Activated naive CD4-positive, alpha-beta T cell treated with anti-CD3 and anti-CD28 coated beads, Interleukin-2, amount 50 U/mL, for 24 hours (primary cell): Measurements from ENCODE around the gene LRRC4C.

Experiments used
- H3K27ac Mint-ChIP-seq: one replicate; pipeline ENCODE4 v1.8.0; 2021; ENCODE audit warnings: mild to moderate bottlenecking, mixed read lengths
- H3K27me3 Mint-ChIP-seq: one replicate; pipeline ENCODE4 v1.8.0; 2021; ENCODE audit warnings: mixed read lengths
- H3K36me3 Mint-ChIP-seq: one replicate; pipeline ENCODE4 v1.8.0; 2021; ENCODE audit warnings: mixed read lengths
- H3K4me1 Mint-ChIP-seq: one replicate; pipeline ENCODE4 v1.8.0; 2021; ENCODE audit warnings: mixed read lengths
- H3K4me3 Mint-ChIP-seq: one replicate; pipeline ENCODE4 v1.8.0; 2021; ENCODE audit warnings: mild to moderate bottlenecking, mixed read lengths
- H3K9me3 Mint-ChIP-seq: one replicate; pipeline ENCODE4 v1.8.0; 2021; ENCODE audit warnings: mixed read lengths

The LRRC4C gene

GRCh38 chr11:41273908-41274307 is 185.5 kb downstream of the LRRC4C start:
- no peaks in the 10 kb centered on the region for H3K27me3 Mint-ChIP-seq
- no peak overlapping the region for H3K27ac Mint-ChIP-seq
- H3K4me1 Mint-ChIP-seq, result no peaks in the 10 kb centered on the region

GRCh38 chr11:41267451-41267850 is 192.0 kb downstream of the LRRC4C start:
- Mint-ChIP-seq H3K36me3 (no peaks in the 10 kb centered on the region), H3K4me1 (no peaks in the 10 kb centered on the region), H3K9me3 (no peaks in the 10 kb centered on the region), H3K4me3 (no peak overlapping the region), H3K27me3 (no peaks in the 10 kb centered on the region), H3K27ac (no peak overlapping the region)

More at GRCh38 chr11:41273908-41274307, 185.5 kb downstream of the LRRC4C start:
- peaks cover 19% of the 10 kb centered on the region for H3K9me3 Mint-ChIP-seq
- H3K36me3 Mint-ChIP-seq, result no peaks in the 10 kb centered on the region
- H3K4me3 Mint-ChIP-seq, result no peak overlapping the region

DNA sequence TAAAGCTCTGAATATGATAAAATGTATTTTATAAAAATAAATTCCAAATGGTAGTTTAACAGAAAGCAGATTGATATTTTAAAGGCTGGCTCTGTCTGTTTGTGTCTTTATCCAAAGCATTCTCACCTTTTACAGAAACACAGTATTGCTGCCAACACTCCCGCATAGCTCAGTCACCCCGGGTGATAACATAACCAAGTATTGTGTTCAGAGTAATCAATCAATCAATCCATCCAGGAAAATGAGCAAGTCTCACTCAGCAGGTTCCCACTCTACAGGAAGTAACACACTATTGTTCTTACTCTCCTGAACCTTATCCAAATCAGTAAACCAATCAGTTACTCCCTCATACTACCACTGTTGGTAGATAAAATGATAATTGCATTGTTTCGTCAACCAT is 203.4 kb downstream of the LRRC4C start:
- Mint-ChIP-seq H3K4me3 (no peak overlapping the region), H3K27me3 (no peaks in the 10 kb centered on the region), H3K36me3 (no peaks in the 10 kb centered on the region), H3K9me3 (peaks cover 5% of the 10 kb centered on the region), H3K4me1 (no peaks in the 10 kb centered on the region), H3K27ac (no peak overlapping the region)

GRCh38 chr11:41254966-41255365 is 204.5 kb downstream of the LRRC4C start:
- Mint-ChIP-seq H3K4me3 (no peak overlapping the region), H3K27me3 (no peaks in the 10 kb centered on the region), H3K9me3 (peaks cover 5% of the 10 kb centered on the region), H3K27ac (no peak overlapping the region), H3K4me1 (no peaks in the 10 kb centered on the region), H3K36me3 (no peaks in the 10 kb centered on the region)

GRCh38 chr11:41250408-41250935 is 209.0 kb downstream of the LRRC4C start:
- Mint-ChIP-seq H3K4me1 (no peaks in the 10 kb centered on the region), H3K4me3 (no peak overlapping the region), H3K27ac (no peak overlapping the region), H3K36me3 (no peaks in the 10 kb centered on the region), H3K27me3 (no peaks in the 10 kb centered on the region), H3K9me3 (peaks cover 11% of the 10 kb centered on the region)

DNA sequence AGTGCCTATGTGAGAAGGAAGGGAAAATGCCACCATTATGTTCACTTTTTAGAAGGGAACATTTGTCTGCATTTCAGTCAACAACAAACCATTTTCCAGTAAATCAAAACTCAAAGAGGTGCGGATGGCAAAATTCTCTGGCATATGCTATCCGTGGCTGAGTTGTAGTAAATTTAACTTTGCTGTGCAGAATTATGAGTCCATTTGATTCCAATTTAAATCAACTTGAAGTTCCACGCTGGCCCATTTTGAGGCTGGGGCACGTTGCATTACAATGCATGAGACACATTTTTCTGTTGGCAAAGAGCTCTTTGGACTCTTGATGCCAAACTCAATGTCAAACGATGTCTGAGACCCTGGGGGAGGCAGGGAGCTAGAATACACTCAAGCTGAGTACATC is 211.8 kb downstream of the LRRC4C start:
- H3K27ac Mint-ChIP-seq, result no peak overlapping the region
- no peaks in the 10 kb centered on the region for H3K27me3 Mint-ChIP-seq
- peaks cover 11% of the 10 kb centered on the region for H3K9me3 Mint-ChIP-seq
- H3K36me3 Mint-ChIP-seq, result no peaks in the 10 kb centered on the region
- H3K4me3 Mint-ChIP-seq, result no peak overlapping the region
- H3K4me1 Mint-ChIP-seq, result no peaks in the 10 kb centered on the region

DNA sequence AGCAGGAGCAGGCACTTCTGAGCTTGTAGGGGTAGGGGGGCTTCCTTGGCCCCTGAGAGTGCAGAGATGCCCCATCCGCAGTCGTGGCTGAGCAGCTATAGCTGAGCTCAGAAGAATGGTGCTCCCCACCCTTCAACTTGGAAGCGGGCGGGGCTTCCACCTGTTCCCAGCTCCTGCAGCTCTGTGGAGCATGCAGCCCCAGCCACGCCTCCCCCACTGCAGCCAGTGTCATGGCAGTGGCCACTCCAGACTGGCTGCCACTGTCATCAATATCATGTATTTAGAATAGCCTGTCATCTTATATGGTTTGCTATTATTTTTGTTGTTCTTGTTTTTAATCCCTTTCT is 213.1 kb downstream of the LRRC4C start:
- Mint-ChIP-seq H3K4me1 (no peaks in the 10 kb centered on the region), H3K27ac (no peak overlapping the region), H3K27me3 (no peaks in the 10 kb centered on the region), H3K36me3 (no peaks in the 10 kb centered on the region), H3K4me3 (no peak overlapping the region), H3K9me3 (peaks cover 11% of the 10 kb centered on the region)

DNA sequence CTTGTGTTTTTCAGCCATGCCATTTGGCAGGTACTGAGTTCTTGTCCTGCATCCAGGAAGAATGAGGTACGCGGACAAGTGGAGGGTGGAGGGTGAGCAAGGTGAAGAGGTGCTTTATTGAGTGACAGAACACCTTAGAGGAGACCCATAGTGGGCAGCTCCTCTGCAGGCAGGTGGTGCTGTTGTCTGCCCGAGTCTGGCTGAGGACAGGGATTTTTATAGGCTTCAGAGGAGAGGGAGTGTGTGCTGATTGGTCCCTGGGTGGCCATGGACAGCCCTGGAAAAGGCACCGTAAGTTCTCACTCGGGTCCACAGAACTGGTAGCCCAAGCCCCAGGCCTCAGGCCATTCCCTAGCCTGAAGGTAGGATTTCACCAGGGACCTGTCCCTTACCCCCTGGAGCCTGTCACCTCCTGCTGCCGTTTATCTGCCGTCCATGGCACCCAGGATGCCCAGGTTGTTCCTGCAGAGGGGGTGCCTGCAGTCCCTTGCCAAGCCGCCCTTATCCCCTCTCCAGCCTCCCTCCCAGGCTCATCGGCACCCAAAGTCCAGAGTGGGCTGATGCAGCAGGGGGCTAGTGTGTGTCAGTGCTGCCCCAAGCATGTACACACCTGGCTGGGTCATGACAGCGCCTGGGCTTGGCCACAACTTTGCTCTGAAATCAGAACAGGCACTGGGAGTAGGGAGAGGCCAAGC is 213.6 kb downstream of the LRRC4C start:
- H3K9me3 Mint-ChIP-seq, result peaks cover 11% of the 10 kb centered on the region
- no peak overlapping the region for H3K27ac Mint-ChIP-seq
- H3K4me1 Mint-ChIP-seq, result no peaks in the 10 kb centered on the region
- no peaks in the 10 kb centered on the region for H3K27me3 Mint-ChIP-seq
- H3K36me3 Mint-ChIP-seq, result no peaks in the 10 kb centered on the region
- no peak overlapping the region for H3K4me3 Mint-ChIP-seq

DNA sequence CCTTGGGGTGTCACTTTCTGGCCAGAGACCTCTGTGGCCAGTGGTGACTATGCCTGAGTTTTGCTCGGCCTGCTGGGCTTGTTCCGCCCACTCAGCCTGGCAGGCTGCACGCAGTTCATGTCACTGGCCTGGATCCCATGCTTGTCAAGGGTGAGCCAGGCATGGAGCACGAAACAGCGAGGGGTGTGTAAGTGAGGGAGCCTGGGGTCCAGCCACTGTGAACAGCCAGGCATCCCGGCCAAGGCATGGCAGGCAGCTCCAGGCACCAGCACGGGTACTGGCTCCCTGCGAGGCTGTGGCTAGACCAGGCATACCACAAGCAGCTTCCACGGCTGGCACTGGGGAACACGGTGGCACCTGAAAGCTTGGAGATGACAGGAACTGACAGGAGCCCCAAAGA is 214.3 kb downstream of the LRRC4C start:
- no peak overlapping the region for H3K4me3 Mint-ChIP-seq
- no peaks in the 10 kb centered on the region for H3K36me3 Mint-ChIP-seq
- no peak overlapping the region for H3K27ac Mint-ChIP-seq
- no peaks in the 10 kb centered on the region for H3K27me3 Mint-ChIP-seq
- H3K9me3 Mint-ChIP-seq, result peaks cover 11% of the 10 kb centered on the region
- no peaks in the 10 kb centered on the region for H3K4me1 Mint-ChIP-seq

GRCh38 chr11:41237382-41237781 is 222.1 kb downstream of the LRRC4C start:
- Mint-ChIP-seq H3K27me3 (no peaks in the 10 kb centered on the region), H3K4me3 (no peak overlapping the region), H3K9me3 (peaks cover 10% of the 10 kb centered on the region)

GRCh38 chr11:41235668-41236067 is 223.8 kb downstream of the LRRC4C start:
- H3K4me3 Mint-ChIP-seq, result no peak overlapping the region
- H3K27ac Mint-ChIP-seq, result no peak overlapping the region
- no peaks in the 10 kb centered on the region for H3K27me3 Mint-ChIP-seq
- H3K36me3 Mint-ChIP-seq, result no peaks in the 10 kb centered on the region
- H3K4me1 Mint-ChIP-seq, result no peaks in the 10 kb centered on the region
- H3K9me3 Mint-ChIP-seq, result peaks cover 10% of the 10 kb centered on the region

More at GRCh38 chr11:41237382-41237781, 222.1 kb downstream of the LRRC4C start:
- Mint-ChIP-seq H3K27ac (no peak overlapping the region), H3K4me1 (no peaks in the 10 kb centered on the region), H3K36me3 (no peaks in the 10 kb centered on the region)

- H3K9me3 Mint-ChIP-seq, result peaks cover 25% of the 10 kb centered on the region
- no peak overlapping the region for H3K4me3 Mint-ChIP-seq
- no peak overlapping the region for H3K27ac Mint-ChIP-seq
- H3K4me1 Mint-ChIP-seq, result no peaks in the 10 kb centered on the region
- H3K36me3 Mint-ChIP-seq, result no peaks in the 10 kb centered on the region
- H3K27me3 Mint-ChIP-seq, result no peaks in the 10 kb centered on the region
Observed at GRCh38 chr11:41225856-41226633, 233.4 kb downstream of the LRRC4C start.

DNA sequence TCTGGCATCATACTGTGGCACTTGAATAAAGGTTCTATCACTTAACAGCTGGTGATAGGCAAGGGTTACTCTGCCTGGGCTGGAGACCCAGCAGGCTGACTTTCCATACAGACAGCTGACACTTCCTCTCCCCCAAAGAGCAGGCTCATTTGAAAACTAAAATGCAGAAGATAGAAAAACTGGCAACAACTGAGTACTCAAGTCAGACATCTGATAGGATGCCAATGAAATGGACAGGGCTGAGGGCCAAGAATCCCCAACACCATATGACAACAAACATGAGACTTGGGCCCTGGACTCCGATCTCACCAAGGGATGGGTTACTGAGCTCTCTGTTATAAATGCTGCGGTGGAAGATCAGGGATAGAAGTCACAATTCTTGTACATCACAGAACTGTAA is 237.2 kb downstream of the LRRC4C start:
- no peaks in the 10 kb centered on the region for H3K27me3 Mint-ChIP-seq
- H3K36me3 Mint-ChIP-seq, result no peaks in the 10 kb centered on the region
- H3K27ac Mint-ChIP-seq, result no peak overlapping the region
- H3K9me3 Mint-ChIP-seq, result peaks cover 18% of the 10 kb centered on the region
- H3K4me1 Mint-ChIP-seq, result no peaks in the 10 kb centered on the region
- H3K4me3 Mint-ChIP-seq, result no peak overlapping the region

GRCh38 chr11:41206388-41206787 is 253.1 kb downstream of the LRRC4C start:
- no peaks in the 10 kb centered on the region for H3K36me3 Mint-ChIP-seq
- H3K27me3 Mint-ChIP-seq, result no peaks in the 10 kb centered on the region
- H3K4me3 Mint-ChIP-seq, result no peak overlapping the region
- H3K9me3 Mint-ChIP-seq, result no peaks in the 10 kb centered on the region
- H3K4me1 Mint-ChIP-seq, result no peaks in the 10 kb centered on the region
- no peak overlapping the region for H3K27ac Mint-ChIP-seq

GRCh38 chr11:41201156-41201555 is 258.3 kb downstream of the LRRC4C start:
- Mint-ChIP-seq H3K27ac (no peak overlapping the region), H3K9me3 (peaks cover 5% of the 10 kb centered on the region), H3K4me1 (no peaks in the 10 kb centered on the region), H3K27me3 (no peaks in the 10 kb centered on the region), H3K4me3 (no peak overlapping the region), H3K36me3 (no peaks in the 10 kb centered on the region)

GRCh38 chr11:41190437-41191082 is 268.9 kb downstream of the LRRC4C start:
- no peaks in the 10 kb centered on the region for H3K27me3 Mint-ChIP-seq
- no peaks in the 10 kb centered on the region for H3K4me1 Mint-ChIP-seq
- no peak overlapping the region for H3K4me3 Mint-ChIP-seq
- peaks cover 12% of the 10 kb centered on the region for H3K9me3 Mint-ChIP-seq
- H3K36me3 Mint-ChIP-seq, result no peaks in the 10 kb centered on the region
- no peak overlapping the region for H3K27ac Mint-ChIP-seq
